GM21447 (cell line): Measurements from ENCODE around the gene FAM167B.
A peak's percentile ranks its signal among the peaks of the same experiment; 100 is the strongest.

Experiments
- ATAC-seq: cut with Tn5 transposase; IDR thresholded peaks from one replicate; pipeline ENCODE4 v1.9.1; 2021; ENCODE audit not compliant: unreplicated experiment

Gene FAM167B

DNA sequence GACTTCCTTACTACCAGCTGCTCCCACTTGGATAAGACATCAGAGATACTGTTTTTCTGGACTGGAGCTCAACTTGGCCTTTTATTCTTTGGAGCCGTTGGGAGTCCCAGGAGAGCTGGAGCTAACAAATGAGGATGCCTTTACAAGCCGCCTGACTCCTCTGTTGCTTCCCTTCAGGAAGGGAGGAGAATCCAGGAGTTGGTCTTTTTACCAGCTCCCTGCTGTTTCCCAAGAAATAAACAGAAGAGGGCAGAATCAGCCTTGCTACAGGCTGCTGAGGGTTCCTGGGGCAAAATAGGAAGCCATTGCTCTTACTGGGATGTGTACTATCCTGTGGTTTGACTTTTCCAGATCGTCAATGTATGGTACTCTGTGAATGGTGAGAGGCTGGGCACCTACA is 23.3 kb upstream of the FAM167B start:
- ATAC-seq = no peak

DNA sequence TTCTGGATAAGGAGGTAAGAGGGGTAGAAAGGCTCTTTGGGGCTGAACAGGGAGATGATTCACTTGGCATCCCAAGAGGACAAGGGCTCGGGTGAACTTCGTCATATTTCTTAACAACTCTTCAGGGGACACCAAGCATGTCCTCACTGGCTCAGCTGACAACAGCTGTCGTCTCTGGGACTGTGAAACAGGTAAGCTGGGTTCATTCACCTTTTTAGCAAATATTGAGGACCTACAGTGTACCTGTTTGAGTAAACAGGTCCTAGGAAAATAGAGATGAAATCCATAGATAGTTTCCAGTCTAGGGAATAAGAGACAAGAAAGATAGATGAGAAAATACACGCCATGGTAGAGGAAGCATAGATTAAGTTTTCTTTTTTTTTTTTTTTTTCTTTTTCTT is 22.7 kb upstream of the FAM167B start:
- no peak for ATAC-seq

DNA sequence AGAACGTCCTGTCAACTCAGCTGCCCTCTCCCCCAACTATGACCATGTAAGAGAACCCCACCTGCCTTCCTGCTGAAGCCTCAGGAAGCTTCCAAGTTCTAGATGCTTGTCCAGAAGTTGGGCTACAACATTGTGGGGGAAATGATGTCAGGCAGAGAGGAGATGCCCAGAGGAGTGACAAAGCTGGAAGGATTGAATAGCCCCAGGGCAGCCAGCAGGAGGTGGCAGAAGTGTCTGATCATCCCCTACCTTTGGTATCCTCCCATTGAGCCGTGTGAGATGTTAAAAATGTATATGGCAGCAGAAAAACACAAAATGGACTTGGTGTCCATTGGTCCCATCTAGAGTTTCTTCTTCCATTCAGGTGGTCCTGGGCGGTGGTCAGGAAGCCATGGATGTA is 18.3 kb upstream of the FAM167B start:
- no peak for ATAC-seq

DNA sequence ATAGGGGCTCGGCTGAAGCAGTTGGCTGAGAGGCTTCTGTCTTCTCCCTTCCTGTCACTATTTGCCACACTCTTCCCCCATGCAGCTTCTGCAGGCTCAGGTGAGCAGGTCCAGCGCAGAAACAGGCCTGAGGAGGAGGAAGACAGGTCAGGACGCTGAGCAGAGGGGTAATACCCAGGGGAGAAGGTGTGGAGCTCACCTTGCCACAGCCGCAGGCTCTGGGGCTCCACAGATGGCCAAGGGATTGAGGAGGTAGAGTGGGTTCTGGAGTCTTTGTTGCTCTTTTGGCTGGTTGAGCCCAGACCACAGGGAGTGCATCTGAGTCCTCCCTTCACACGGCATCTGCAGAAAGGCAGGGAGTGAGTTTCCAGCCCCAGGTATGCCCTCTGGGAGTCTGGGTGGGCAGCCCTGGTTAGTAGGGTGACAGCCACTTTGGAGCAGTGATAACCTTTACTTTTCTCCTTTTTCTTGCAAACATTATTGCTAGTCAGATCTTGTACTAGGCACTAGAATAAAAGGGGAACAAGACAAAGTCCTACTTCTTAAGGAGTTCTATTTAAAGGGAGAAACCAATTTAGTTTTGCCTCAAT is 15.1 kb upstream of the FAM167B start:
- no peak for ATAC-seq

DNA sequence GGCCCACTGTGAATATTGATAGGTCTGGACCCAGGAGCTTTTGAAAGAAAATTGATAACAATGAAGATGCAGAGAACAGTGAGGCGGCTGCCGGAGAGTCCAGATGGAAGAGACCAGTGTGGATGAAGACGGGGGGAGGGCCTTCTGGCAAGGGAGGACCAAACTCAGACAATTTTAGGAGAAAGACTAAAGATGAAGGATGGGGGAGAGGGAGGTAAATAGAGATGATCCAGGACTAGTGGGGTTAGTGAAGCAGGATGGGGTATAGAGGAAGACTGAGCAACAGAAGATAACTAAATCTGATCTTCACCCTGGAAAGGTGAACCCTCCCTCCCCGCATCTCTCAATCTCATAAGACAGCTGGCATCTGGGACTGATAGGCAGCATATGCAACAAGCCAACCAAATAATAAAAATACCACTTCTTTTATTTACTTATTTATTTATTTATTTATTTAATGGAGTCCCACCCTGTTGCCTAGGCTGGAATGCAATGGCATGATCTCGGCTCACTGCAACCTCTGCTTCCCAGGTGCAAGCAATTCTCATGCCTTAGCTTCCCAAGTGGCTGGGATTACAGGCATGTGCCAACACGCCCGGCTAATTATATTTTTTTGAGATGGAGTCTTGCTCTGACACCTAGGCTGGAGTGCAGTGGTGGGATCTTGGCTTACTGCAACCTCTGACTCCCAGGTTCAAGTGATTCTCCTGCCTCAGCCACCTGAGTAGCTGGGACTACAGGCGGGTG is 14.3 kb upstream of the FAM167B start:
- ATAC-seq = no peak

DNA sequence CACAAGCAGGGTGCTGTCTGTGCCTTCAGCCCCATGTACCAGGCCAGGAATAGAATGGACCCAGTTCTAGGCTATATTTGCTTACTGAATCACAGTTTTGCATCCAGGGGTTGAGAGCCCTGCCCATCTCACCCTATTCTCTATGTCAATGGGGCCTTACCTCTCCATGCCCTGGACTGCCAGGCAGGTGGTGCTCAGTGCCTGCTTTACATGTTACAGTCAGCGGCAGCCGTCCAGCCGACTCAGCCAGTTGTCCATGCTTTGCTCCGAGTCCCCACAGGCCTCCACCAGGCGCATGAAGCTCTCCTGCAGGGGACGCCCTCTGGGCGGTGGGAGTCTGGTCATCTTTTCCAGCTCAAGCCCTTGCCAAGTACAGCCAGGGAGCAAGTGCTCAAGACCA is 12.2 kb upstream of the FAM167B start:
- ATAC-seq = no peak

DNA sequence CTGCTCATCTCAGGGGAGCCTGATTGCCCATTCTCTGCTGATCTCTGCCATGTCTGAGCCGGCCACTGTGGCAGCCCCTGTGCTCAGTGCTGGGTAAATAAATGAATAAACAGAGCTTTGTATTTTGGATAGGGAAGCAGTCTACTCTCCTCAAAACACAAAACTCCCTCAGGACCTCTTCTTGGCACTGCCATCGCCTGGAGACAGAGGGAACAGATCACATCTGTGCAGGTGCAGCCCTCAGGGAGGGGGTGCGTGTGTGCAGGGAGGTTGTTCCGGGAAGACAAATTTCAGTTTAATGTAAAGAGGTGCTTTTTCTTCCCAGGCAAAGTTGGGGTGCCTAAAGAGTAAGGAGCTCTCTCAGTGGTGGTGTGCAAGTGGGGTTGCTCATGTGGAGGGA is 7.7 kb upstream of the FAM167B start:
- ATAC-seq = no peak

DNA sequence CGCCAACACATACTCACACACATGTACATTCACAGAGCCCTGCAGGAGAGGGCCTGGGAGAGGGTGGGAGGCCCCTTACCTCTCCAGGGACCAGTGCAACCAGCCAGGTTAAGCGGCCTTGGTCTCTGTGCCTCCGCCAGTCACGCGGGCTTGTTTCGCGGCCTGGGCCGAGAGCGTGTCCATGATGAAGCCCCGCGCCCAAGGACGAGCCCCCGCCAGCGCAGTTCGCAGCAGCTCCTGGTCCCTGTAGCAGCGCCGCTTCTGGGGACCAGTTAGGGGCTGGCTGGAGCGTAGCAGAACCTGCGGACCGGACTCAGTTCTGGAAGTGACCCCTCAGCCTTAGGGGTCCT is 7.3 kb upstream of the FAM167B start:
- no peak for ATAC-seq

DNA sequence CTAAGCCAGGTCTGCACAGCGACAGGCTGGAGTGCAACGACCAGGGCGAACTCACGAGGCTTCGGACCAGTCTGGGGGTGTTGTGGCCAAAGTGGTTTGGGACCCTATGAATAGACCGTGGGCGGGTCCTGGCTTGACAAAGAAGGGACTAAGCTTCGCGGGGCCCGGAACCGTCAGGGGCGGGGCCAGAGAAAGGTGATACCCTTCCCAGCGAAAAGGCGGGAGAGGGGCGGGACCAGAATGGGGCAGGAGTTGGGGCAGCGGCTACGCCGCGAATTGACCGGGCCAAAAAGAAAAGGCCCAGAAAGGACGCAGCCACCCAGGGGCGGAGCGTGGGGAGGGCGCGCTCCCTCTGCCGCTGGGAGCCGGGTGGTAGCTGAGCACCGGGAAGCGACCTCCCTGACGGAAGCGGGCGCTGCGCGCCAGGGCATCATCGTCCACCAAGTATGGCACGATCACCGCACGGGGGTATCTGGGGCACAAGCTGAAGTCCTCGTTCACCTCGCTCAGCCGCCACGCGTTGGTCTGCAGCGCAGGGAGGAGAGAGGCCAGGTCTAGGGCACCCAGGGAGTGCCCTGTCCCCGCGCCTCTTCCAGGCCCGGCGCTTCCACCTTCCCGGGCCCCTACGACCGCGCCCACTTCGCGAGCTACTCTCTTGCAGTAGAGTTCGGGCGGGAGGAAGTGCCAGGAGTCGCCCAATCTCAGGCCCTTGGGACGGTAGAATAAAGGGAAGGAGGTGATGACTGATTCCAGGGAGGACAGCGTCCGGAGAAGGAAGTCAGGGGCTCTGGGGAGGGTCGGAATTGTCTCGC is 6.7 kb upstream of the FAM167B start:
- ATAC-seq = no peak

DNA sequence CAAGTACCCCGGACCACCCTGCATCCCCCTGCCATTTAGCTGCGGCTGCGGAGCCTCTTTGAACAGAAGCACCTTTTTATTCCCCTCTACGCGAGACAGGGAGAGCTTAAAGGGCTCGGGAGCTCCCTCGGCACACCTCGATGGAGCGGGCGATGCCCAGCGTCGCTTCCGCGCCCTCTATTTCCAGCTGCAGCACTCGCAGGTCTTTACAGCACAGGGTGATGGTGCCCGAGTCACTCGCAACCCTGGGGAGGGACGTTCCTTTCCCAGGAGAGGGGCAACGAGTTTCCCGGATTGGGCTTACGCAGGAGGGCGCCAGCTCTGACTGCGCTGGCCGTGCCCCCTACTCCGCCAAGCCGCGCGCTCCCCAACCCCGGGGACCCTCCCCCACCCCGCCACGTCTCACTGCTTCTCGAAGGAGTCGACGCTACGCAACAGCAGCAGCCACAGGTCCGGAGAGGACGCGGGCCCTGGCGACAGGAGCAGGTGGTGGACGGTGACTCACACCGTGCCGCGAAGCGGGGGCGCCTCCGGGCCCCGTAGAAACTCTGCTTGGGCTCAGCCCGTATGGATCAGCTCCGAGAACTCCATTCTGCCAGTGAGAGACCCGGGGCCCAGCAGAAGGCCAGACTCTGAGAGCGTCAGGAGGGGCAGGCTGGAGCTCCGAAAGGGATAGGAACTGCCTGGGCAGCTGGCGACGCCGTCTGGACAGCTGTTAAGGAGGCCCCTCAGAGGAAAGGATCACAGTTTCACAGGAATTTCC is 5.8 kb upstream of the FAM167B start:
- ATAC-seq = no peak

DNA sequence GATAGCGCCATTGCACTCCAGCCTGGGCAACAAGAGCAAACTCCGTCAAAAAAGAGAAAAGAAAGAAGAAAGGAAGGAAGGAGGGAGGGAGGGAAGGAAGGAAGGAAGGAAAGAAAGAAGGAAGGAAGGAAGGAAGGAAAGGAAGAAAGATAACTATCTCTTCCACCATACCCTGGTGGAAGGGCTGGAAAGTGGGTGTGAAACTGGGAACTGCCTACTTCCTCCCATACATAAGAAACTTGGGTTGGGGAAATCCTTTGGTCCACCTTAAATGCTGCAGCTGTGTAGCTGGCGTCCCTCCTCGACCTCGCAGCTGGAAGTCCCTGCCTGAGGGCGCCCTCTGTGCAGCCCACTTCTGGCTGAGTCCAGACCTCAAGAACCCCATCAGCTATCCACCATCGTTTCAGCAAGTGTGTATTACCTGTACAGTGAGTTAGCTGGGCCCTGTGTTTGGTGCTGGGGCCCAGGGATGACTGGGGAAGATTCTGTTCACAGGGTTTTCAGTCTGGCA is 4.6 kb upstream of the FAM167B start:
- ATAC-seq = no peak

DNA sequence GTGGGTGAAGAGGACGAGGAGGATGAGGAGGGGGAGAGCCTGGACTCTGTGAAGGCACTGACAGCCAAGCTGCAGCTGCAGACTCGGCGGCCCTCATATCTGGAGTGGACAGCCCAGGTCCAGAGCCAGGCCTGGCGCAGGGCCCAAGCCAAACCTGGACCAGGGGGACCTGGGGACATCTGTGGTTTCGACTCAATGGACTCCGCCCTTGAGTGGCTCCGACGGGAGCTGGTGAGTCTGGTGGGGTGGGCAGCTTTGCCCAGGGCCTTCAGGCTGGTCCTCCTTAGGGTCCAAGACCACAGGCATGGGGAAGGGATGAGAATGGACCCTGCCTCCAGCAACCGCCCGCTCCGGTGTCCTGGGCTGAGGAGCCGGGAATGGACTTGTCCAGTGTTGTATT is 430 bp downstream of the FAM167B start:
- no peak for ATAC-seq

DNA sequence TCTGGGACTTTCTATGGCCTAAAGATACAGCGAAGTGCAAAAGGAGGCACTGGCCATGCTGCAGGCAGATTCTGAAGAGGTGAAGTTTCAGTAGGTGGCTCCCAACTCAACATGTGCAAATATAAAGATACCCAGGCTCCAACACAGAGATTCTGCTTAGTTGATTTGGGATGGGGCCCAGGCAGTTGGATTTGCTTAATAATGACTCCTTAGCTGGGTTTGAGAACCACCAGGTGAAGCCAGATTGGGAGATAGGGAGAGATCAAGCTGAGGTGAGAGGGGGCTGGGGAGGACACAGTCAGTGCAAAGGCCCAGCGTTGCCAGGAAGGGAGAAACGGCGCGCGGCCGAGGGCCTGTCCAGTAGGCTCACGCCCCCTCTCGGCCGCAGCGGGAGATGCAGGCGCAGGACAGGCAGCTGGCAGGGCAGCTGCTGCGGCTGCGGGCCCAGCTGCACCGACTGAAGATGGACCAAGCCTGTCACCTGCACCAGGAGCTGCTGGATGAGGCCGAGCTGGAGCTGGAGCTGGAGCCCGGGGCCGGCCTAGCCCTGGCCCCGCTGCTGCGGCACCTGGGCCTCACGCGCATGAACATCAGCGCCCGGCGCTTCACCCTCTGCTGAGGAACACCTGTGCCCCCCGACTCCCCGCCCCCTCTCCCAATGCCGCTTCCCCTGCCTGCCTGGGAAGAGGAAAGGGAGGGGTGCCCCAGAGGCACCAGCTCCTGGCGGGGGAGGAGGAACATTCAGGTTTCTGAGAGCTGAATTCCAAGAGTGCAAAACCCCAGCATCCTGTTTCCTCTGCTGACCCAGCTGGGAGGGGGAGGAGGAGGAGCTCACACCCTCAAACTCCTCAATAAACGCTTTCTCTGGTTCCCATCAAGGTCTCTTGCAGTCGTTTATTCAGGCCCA is 1.2 kb downstream of the FAM167B start:
- ATAC-seq = no peak

DNA sequence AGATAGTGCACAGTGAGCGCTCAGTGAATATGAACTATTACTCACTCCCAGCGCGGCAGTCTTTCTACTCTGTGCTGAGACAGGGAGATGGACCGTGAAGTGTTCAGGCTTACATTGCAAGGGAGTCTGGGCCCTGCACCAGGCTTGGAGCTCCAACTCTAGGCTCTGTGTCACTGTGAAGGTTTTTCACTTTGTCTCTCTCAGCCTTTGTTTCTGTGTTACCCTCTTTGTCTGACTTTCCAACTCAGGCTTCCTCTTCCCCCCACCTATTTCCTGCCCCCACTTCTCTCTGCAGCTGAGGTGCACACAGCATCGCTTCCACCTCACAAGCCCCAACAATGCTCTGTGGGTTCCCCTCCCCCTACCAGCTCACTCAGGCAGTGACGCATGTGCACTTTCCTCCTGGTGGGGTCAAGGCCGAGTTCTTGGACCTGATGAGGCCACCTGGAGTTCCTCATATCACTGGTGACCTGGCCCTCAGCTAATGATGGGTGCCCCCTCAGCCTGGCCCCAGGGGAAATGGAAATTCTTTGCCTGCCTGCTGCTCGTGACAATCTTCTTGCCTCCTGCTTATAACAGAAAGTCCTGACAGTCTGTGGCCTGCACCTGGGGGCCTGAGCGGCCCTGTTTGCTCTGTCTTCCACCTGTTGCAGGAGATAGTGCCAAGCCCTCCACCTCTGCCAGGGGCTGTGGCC is 3.0 kb downstream of the FAM167B start:
- ATAC-seq = peak; percentile 60

DNA sequence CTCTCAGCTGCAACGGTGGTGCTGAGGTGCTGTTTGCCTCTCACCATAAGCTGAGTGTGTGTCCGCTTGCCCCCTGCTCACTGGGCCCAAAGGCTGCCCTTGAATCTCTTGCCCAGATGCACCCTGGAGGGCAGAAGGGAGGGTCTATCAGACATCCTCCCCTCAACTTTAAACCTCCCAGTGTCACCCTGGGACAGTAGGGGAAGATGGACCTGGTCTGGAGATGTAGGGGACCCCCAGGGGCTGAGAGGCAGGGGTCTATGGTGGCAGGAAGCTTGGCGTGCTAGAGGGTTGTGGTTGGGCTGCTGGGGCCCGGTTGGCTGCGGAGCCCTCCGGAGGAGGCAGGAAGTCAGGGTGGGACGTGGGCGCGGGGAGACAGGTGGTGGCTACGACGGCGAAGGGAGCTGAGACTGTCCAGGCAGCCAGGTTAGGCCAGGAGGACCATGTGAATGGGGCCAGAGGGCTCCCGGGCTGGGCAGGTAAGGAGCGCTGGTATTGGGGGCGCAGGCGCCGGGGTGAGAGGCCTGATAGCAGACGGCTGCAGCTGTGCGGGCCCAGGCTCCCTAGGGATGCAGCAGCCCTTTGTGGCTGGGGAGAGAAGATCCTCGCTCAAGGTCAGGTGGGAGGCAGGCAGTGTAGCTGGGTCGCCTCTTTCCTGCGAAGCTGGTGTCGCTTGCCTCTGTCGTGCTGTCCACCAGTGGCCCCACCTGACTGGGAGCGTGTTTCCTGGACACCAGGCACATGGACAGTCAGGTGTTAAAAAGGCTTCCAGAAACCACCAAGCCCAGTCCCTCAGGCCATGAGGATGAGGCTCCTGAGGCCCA is 4.1 kb downstream of the FAM167B start, which contains the start of gene LCK:
Gene LCK (plus strand): TSS at position 373 of the 824 bp plus-strand sequence. CDS start 23,065 bp downstream, outside the sequence.
- ATAC-seq = no peak

DNA sequence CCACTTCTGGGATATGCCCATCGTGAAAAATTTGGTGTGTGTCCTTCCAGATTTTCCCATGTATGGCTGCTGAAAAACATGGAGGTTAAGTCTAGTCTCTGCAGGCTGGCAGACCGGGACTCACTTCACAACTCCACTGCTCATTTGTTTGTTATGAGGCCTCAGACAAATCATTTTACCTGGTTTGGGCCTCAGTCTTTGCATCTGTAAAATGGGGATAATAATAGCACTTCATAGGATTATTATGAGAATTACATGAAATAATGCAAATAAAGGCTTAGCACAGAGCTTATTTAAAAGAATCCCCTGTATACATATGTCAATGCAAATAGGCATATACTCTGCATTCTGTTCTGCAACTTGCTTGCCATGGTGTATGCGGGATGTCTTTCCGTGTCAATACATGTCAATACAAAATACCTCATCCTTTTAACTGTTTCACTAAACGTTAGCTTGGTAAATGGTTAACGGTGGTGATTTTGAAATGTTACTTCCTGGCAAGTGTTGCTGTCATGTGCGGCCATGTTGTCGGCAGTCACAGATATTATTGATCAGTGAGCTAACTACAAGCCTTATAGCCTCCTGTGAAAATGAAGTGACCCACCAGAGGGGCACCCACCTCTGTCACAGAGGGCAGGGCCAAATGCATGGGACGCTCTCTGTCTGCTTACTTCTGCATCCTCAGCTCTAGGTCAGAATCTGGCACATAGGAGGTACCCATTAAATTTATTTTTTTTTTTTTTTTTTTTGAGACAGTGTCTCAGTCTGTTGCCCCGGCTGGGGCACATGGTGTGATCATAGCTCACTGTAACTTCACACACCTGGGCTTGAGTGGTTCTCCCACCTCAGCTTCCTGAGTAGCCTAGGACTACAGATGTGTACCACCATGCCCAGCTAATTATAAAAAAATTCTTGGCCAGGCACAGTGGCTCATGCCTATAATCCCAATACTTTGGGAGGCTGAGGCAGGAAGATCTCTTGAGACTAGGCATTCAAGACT is 8.3 kb downstream of the FAM167B start:
- ATAC-seq = no peak

DNA sequence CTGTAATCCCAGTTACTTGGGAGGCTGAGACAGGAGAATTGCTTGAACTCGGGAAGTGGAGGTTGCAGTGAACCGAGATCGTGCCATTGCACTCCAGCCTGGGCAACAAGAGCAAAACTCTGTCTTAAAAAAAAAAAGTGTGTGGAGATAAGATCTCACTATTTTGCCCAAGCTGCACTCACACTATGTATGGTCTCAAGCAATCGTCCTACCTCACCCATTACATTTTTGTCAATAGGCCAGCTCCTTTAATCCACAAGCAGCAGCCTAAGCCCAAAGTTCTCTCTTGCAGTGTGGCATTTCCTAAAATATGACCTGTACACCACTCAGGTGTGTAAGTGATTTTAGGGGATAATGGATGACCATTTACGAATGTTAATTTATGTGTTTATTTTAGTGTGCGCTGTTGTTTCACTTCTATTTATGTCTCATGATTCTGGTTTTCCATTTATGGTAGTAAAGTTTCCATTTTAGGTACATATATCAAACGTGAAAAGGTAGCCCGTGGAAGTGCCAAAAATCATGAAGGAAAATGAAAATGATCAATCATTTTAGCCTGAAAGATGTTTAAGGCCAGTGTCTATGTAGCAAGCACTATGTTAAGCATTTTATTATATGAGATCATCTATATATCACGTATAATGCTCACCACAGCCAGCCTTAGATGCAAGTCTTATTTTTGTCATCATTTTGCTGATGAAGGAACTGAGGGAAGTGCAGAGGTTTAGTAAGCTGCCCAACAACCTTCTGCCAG is 9.6 kb downstream of the FAM167B start:
- no peak for ATAC-seq
